HG02642 (cell line): ENCODE data around the gene KMT2C.

Experiments used
- ATAC-seq: cut with Tn5 transposase; IDR thresholded peaks from one replicate; pipeline ENCODE4 v1.9.1; 2021; ENCODE audit warnings: mild to moderate bottlenecking; ENCODE audit not compliant: unreplicated experiment, poor library complexity

Gene KMT2C

GRCh38 chr7:152158801-152159587, 276.8 kb downstream of the KMT2C start:
- peak; percentile 88 for ATAC-seq

GRCh38 chr7:152152267-152152666, 283.5 kb downstream of the KMT2C start:
- ATAC-seq, result no peak

- no peak for ATAC-seq
These were observed 286.4 kb downstream of the KMT2C start for GRCh38 chr7:152149363-152149762.

- no peak for ATAC-seq
These were observed 287.1 kb downstream of the KMT2C start for GRCh38 chr7:152148706-152149105.

GRCh38 chr7:152145853-152146466, 289.8 kb downstream of the KMT2C start:
- no peak for ATAC-seq

- no peak for ATAC-seq
These were observed 291.1 kb downstream of the KMT2C start for GRCh38 chr7:152144557-152145245.

- ATAC-seq, result no peak
These were observed 292.7 kb downstream of the KMT2C start for GRCh38 chr7:152142976-152143595.

- ATAC-seq, result no peak
These were observed 295.2 kb downstream of the KMT2C start for GRCh38 chr7:152140560-152140959.

GRCh38 chr7:152140067-152140466, 295.7 kb downstream of the KMT2C start:
- ATAC-seq, result no peak

- ATAC-seq, result no peak
These were observed 298.3 kb downstream of the KMT2C start for GRCh38 chr7:152137476-152138025.

- ATAC-seq, result no peak
These were observed 299.1 kb downstream of the KMT2C start for GRCh38 chr7:152136686-152137085.

- ATAC-seq, result no peak
These were observed 302.0 kb downstream of the KMT2C start for GRCh38 chr7:152133804-152134203.

- no peak for ATAC-seq
These were observed 303.0 kb downstream of the KMT2C start for GRCh38 chr7:152132812-152133211.

GRCh38 chr7:152131981-152132494, 303.8 kb downstream of the KMT2C start:
- ATAC-seq, result no peak

GRCh38 chr7:152130658-152131590, 304.9 kb downstream of the KMT2C start:
- no peak for ATAC-seq

- no peak for ATAC-seq
These were observed 306.1 kb downstream of the KMT2C start for GRCh38 chr7:152129682-152130081.

- no peak for ATAC-seq
These were observed 306.9 kb downstream of the KMT2C start for GRCh38 chr7:152128741-152129461.

GRCh38 chr7:152128252-152128651, 307.6 kb downstream of the KMT2C start:
- no peak for ATAC-seq

- ATAC-seq, result no peak
These were observed 308.6 kb downstream of the KMT2C start for GRCh38 chr7:152127229-152127628.
